ENCODE measurements around the gene UGT1A6. TPM values are rescaled to one million over a fixed set of nuclear protein-coding genes. Genes with fewer than 3 reads are reported as not detected.

The UGT1A6 gene
- total and polyA plus RNA-seq, 2 of the 4 experiments (the other 2 are of a cell fraction), result not detected

DNA sequence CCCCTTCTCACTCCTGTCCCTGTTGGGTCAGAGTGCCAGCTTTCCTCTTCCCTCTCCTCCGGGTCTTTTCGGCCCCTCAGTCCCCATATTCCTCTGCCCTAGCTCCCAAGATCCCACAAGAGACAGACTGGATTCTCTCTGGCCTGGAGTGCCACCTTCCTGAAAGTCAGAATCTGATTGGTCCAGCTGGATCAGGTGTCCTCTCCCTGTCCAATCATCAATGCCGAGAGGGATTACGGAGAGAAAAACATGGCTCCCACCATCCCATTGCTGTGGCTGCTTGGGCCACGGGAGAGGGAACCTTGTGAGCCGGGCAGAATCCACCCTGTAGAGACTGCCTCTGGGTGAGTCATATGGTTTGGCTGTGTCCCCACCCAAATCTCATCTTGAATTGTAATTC, 82.7 kb downstream of the UGT1A6 start:
- Histone ChIP-seq H2AFZ (replicated peaks; ENCODE audit: low read length, poor library complexity) (no peak overlapping the region), H3K27me3 (ENCODE audit: control insufficient read depth, insufficient read depth, low read length) (no peaks in the 10 kb centered on the region), H3K9me3 (ENCODE audit: control insufficient read depth, insufficient read depth, low read length) (peaks cover 3% of the 10 kb centered on the region; the same call in 1 of the 2 replicates), H2BK15ac (ENCODE audit: low read depth, low read length) (no peak overlapping the region), H4K20me1 (ENCODE audit: insufficient read depth, low read length) (no peaks in the 10 kb centered on the region), H3K9me1 (ENCODE audit: insufficient read depth, low read length) (no peaks in the 10 kb centered on the region), H3K4me1 (ENCODE audit: control insufficient read depth, insufficient read depth, low read length) (no peaks in the 10 kb centered on the region), H3K9ac (ENCODE audit: low read depth, low read length) (no peak overlapping the region), H2BK5ac (ENCODE audit: low read depth, low read length, poor library complexity, severe bottlenecking) (no peak overlapping the region), H3K18ac (ENCODE audit: low read depth, low read length) (no peak overlapping the region), H3K14ac (replicated peaks; ENCODE audit: low read depth, low read length) (no peak overlapping the region), H3K4me3 (ENCODE audit: insufficient read depth, low read depth, low read length) (no peak overlapping the region), H2BK120ac (ENCODE audit: low read depth, low read length) (no peak overlapping the region), H4K91ac (ENCODE audit: insufficient read depth, low read depth, low read length) (no peak overlapping the region), H2BK20ac (ENCODE audit: low read depth, low read length) (no peak overlapping the region), H3K36me3 (ENCODE audit: control insufficient read depth, insufficient read depth, low read length) (no peaks in the 10 kb centered on the region), H3K27ac (ENCODE audit: insufficient read depth, low read length) (no peak overlapping the region), H3K23ac (ENCODE audit: low read depth, low read length) (no peak overlapping the region), H3K4me2 (ENCODE audit: low read depth, low read length) (no peak overlapping the region), H3K4ac (ENCODE audit: low read depth, low read length) (no peak overlapping the region), H3K56ac (ENCODE audit: extremely low read depth, insufficient read depth, low read length) (no peak overlapping the region), H3K79me1 (ENCODE audit: low read depth in 1 of 2, low read length in 2 of 2) (no peaks in the 10 kb centered on the region), H2AK9ac (replicated peaks; ENCODE audit: low read depth, low read length, poor library complexity) (no peak overlapping the region), H4K5ac (ENCODE audit: low read depth, low read length) (no peak overlapping the region), H4K8ac (ENCODE audit: low read depth in 2 of 2, low read length in 2 of 2) (no peak overlapping the region), H2AK5ac (ENCODE audit: low read depth, low read length) (no peak overlapping the region)
- in situ Hi-C loops (cut with MboI; ENCODE audit: low sequenced_read_pairs) (no loop called here), dilution Hi-C loops (cut with HindIII; ENCODE audit: low sequenced_read_pairs, unreplicated experiment) (no loop called here), intact Hi-C loops (cut with micrococcal nuclease) (no loop called here)
- CTCF ChIA-PET, result no interaction called here
- POLR2A ChIA-PET (ENCODE audit: unreplicated experiment), result no interaction called here
- no CpG with 5 or more reads among the region's 6 CpGs for WGBS, 2 experiments (ENCODE audit: extremely low coverage in 2 of 2, insufficient read length in 1 of 2)
- no peak for DNase-seq
- TF ChIP-seq CEBPB (IDR thresholded peaks at IDR 0.05; ENCODE audit: low read depth, low read length) (no peak), RCOR1 (IDR thresholded peaks at IDR 0.05; ENCODE audit: insufficient replicate concordance, low read length) (no peak)
- TF ChIP-seq, protein P1, sequence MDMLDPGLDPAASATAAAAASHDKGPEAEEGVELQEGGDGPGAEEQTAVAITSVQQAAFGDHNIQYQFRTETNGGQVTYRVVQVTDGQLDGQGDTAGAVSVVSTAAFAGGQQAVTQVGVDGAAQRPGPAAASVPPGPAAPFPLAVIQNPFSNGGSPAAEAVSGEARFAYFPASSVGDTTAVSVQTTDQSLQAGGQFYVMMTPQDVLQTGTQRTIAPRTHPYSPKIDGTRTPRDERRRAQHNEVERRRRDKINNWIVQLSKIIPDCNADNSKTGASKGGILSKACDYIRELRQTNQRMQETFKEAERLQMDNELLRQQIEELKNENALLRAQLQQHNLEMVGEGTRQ (IDR thresholded peaks at IDR 0.05; ENCODE audit: low read depth, low read length), result peak; percentile 14; the same call in 1 of the 2 replicates
- BruUV-seq (replicated peaks), result no TSS peak
- ATAC-seq (ENCODE audit: low read depth), result no peak

Measured in IMR-90 (cell line).